GM21825 (cell line): ENCODE results near the gene DGKI.

Experiments used
- ATAC-seq: cut with Tn5 transposase; IDR thresholded peaks from one replicate; pipeline ENCODE4 v1.9.1; 2021; ENCODE audit warnings: mild to moderate bottlenecking, moderate library complexity; ENCODE audit not compliant: unreplicated experiment

DGKI gene

DNA sequence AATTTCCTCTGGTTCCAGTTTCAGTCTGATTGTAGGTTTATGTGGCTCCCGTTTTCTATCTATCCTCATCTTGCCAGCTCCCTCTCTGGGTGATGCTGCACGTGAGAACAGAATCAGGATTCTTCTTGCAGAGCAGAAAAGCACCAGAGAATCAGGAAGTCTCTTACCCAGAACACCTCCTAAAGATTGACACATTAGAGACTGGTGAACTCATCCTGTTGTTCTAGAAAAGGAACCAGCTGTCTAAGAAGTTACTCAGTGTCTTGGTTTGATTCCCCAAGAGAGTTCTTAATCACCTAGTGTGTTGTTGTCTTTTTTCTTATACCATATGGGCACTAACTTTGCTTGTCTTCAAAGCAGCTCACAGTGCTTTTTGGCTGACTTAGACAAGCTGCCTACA lies 152.4 kb downstream of the DGKI start:
- ATAC-seq = peak; percentile 82

- ATAC-seq = no peak
Measured at GRCh38 chr7:137692399-137692798, 154.4 kb downstream of the DGKI start.

- no peak for ATAC-seq
Measured at GRCh38 chr7:137691566-137691965, 155.2 kb downstream of the DGKI start.

DNA sequence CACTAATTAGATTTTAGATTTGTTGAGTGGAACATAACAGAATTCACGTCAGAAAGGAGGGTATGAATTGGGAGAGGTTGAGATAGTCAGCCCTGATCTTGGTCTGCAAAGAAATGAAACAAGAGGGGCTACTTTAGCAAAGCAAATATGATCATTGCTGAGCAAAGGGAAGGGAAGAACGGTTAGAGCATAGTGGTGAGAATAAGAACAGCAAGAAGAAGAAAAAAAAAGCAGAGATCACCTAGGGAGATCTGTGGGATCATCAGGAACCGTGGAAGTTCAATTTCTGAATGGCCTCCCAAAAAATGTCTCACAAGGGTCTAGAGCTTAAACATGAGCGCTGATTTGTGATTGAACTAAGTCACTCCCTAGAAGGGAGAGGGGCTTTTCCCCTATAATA lies 156.1 kb downstream of the DGKI start:
- no peak for ATAC-seq

GRCh38 chr7:137689761-137690160 lies 157.0 kb downstream of the DGKI start:
- no peak for ATAC-seq

DNA sequence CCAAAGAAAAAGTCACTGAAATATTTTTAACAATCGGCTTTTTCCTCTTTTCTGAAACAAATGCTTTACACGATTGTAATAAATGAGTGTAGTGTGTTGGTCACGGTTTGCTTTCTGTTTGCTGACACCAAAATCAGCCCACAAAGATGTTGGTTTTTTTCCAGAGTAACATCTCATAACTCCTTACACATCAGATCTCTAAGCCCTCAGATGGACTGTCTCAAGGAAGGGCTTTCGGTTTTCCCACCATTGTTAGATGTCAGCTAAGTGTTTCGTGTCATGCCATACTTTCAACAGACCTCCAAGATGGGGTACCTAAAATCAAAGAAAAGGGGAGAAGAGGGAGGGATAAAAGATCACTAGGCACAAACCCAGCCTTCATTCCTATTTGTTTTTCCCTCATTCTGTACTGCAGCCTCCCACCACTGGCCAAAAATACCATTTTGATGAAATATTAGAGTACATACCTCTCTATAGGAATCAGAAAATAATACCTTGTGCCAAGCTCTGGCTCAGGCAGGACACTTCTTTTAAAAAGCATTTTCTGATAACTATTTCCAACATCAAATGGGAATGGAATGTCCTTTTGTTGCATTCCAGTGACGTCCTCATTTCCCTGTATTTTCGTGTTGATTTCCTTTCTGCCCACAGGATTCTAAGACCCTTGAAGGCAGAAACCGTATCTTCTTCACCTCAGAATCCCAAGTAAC lies 159.1 kb downstream of the DGKI start:
- ATAC-seq = no peak

DNA sequence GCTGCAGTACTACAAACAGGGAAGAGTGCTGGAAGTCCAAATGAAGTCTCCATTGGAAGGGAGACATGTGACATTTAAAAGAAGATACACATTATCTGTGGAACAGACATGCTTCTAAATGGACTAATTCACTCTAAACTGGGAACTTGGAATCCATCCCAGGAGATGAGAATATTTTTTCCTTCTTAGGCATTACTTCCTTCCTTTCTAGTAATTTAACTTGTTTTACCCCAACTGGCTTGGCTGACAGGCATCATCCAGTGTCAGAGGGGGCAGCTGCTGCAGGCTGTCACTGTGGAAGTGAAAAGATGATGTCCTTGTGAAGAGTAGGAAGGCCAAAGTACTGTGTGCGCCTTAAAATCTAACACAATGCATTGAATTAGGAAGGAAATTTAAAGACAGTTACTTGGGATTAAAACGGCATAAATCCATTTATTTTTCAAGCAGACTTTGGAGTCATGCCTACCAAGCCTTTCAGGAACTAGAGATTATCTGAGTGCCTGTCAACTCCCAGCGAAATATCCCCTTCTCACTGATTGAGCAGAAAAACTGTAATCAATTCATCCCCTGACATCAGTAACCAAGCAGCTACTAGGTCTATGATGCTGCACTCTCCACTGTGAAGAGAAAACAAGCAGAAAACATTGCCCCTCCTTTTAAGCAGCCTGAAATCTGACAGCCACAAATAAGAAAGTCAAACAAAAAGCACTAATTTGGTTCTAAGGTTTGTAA lies 161.2 kb downstream of the DGKI start:
- ATAC-seq = no peak

DNA sequence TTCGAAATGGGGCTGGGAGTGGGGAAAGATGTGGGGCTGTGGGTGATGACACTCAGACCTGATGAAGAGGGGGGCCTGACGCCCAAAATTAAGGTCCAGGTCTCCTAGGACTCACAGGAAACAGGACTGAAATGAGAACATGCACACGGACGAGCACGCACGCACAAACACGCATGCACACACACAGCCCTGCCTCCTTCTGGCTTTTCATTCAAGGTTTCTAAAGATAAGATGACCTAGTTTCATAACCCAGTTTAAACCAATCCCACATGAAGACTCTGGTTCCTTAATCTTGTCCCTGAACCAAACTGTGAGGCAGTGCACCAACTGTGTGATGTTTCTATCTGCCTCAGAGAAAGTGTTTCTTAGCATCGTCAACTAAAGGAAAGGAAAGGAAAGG lies 162.0 kb downstream of the DGKI start:
- no peak for ATAC-seq

- ATAC-seq = no peak
Measured at GRCh38 chr7:137684316-137684715, 162.5 kb downstream of the DGKI start.

GRCh38 chr7:137682596-137682995 lies 164.2 kb downstream of the DGKI start:
- no peak for ATAC-seq

- no peak for ATAC-seq
Measured at GRCh38 chr7:137681657-137682562, 164.9 kb downstream of the DGKI start.

GRCh38 chr7:137674551-137675409 lies 172.0 kb downstream of the DGKI start:
- no peak for ATAC-seq

- no peak for ATAC-seq
Measured at GRCh38 chr7:137674048-137674447, 172.7 kb downstream of the DGKI start.

- ATAC-seq = no peak
Measured at GRCh38 chr7:137671920-137672319, 174.9 kb downstream of the DGKI start.

- ATAC-seq = no peak
Measured at GRCh38 chr7:137670222-137671064, 176.3 kb downstream of the DGKI start.

GRCh38 chr7:137669706-137670105 lies 177.1 kb downstream of the DGKI start:
- no peak for ATAC-seq

- ATAC-seq = no peak
Measured at GRCh38 chr7:137668404-137668803, 178.4 kb downstream of the DGKI start.

DNA sequence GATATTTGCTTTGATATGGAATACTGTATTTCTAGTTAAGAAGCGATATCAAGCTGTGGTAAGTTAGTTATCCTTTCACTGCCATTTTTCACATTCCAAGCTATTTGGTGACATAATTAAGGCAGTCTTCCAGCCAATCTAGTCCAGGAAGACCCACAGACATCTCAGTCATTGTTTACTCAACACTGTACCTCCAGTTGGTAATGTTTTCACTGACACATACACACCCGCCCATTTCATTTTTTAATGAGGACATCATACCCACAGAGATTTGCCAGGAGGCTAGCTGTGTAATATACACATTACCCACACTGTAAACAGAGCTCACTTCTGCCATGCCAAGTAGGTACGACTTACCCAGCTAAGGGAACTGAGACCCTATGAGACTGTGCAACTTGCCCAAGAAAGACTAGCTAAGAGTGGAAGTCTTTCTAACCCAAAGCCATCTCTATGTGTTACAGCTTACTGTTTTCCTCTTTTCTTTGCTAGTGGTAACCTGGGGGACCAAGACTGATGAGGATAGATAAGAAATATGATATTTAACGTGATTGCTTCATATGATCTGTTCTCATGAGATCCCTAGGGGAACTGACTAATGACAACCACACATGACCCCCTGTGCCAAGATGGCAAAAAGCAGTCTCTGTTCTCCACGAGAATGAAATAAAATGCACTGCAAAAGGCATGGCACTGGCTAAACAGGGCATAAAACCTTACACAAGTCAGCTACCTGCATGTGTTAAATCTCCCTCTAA lies 179.0 kb downstream of the DGKI start:
- ATAC-seq = no peak

DNA sequence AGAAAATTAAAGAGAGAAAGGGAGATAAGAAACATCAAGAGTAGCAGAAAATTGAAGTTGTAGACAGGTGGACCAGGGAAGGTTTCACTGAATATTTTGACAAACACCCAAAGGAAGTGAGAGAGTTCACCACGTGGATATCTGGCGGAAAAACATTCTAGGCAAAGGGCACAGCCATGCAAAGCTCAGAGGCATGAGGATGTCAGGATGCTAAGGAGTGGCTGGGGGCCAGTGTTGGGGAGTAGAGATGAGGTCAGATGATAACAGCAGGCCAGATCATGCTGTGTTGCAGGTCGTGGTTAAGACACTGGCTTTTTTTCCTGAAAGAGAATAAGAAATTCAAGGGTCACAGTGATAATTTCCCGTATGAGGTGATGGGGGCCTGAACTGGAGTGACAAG lies 181.9 kb downstream of the DGKI start:
- no peak for ATAC-seq
